K562 treated with DMSO at 1 percent for 24 hours (cell line): ENCODE measurements around the gene MLF2. TPM values are rescaled to one million over a fixed set of nuclear protein-coding genes. Genes with fewer than 3 reads are reported as not detected.

ENCODE experiments used
- total RNA-seq: library from RNA; unstranded; fragments of 300-600 nt; gene quantifications from 2 replicates; pipeline ENCODE4 v1.2.3, GENCODE V29; 2022; ENCODE audit warnings: low read depth; ENCODE audit not compliant: insufficient read depth

Gene MLF2
- total RNA-seq, result 177 and 185 TPM in 2 replicates

GRCh38 chr12:6752921-6753771, at the start of gene MLF2:
Gene MLF2 (minus strand): TSS chr12:6753141. CDS start chr12:6752334, 807 bp downstream.

DNA sequence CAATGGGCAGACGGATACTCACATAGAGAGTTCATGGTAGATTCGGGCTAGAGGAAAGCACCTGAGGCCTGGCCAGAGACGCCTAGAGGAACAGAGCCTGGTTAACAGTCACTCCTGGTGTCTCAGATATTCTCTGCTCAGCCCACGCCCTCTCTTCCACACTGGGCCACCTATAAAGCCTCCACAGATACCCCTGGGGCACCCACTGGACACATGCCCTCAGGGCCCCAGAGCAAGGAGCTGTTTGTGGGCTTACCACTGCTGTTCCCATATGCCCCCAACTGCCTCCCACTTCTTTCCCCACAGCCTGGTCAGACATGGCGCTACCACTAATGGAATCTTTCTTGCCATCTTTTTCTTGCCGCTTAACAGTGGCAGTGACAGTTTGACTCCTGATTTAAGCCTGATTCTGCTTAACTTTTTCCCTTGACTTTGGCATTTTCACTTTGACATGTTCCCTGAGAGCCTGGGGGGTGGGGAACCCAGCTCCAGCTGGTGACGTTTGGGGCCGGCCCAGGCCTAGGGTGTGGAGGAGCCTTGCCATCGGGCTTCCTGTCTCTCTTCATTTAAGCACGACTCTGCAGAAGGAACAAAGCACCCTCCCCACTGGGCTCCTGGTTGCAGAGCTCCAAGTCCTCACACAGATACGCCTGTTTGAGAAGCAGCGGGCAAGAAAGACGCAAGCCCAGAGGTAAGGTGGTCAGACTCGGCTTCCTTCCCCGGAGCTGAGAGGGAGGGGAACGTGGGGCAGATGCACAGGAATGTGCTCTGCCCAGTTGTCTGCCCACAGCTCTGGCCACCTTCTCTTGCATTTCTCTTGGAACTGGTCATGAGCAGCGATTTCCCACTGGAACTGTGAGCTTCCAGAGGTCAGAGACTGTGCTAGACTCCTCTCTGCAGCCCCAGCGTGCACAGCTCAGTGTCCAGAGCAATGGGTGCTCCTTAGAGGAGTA, 36.3 kb upstream of the MLF2 start, which contains the start of gene CD4:
Gene CD4 (plus strand): TSS at position 557 of the 953 bp plus-strand sequence. CDS start 10,611 bp downstream, outside the sequence.

GRCh38 chr12:6772331-6772695, 19.4 kb upstream of the MLF2 start, which contains the start of gene LAG3:
Gene LAG3 (plus strand): TSS chr12:6772520. CDS start chr12:6772853, 333 bp downstream.

GRCh38 chr12:6765634-6766581, 13.0 kb upstream of the MLF2 start, which contains the start of gene PTMS:
Gene PTMS (plus strand): TSS chr12:6766363. CDS start chr12:6766706, 343 bp downstream.

GRCh38 chr12:6723607-6724408, 29.1 kb downstream of the MLF2 start, which contains the start of gene COPS7A:
Gene COPS7A (plus strand): TSS chr12:6724046. CDS start chr12:6724657, 611 bp downstream.

DNA sequence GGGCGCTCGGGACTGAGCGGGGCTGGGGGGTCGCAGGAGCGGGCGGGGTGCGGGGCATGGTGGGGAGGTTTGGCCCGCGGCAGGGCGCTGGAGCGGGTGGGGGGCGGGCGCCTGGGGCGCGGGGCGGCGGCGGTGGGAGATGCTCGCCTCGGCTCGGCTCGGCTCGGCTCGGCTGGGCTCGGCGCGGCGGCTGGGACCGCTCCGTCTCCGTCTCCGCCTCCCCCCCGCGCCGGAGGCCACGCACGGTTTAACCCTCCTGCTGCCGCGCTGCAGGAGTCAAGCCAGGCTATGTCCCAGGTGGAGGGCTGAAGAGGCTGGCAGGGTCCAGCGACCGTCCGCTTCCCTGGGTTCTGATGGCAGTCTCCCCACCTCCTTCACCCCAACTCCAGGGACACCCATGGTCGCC, 52.3 kb downstream of the MLF2 start, which contains the start of gene PIANP:
Gene PIANP (minus strand): TSS at position 170 of the 406 bp plus-strand sequence. CDS start 2,754 bp downstream, outside the sequence.

Other genes starting within 250 kb of the MLF2 start
- gene GAPDH, start 218.6 kb downstream of the MLF2 start, total RNA-seq, result 2,559 and 2,719 TPM in 2 replicates
- gene IFFO1, start 197.1 kb downstream of the MLF2 start, total RNA-seq, result 0.38 TPM in 1 of 2 replicates, not detected in the other
- gene NOP2, start 184.8 kb downstream of the MLF2 start, total RNA-seq, result 23.7 and 26.5 TPM in 2 replicates
- 272 and 284 TPM in 2 replicates for gene CHD4, start 145.8 kb downstream of the MLF2 start, total RNA-seq
- gene LPAR5, start 117.2 kb downstream of the MLF2 start, total RNA-seq, result 10.7 and 10.8 TPM in 2 replicates
- gene ACRBP, start 105.7 kb downstream of the MLF2 start, total RNA-seq, result 0.88 and 4.2 TPM in 2 replicates
- gene ING4, start 90.0 kb downstream of the MLF2 start, total RNA-seq, result 29.9 and 30.0 TPM in 2 replicates
- gene ZNF384, start 63.8 kb downstream of the MLF2 start, total RNA-seq, result 31.4 and 35.4 TPM in 2 replicates
- gene PIANP, start 52.3 kb downstream of the MLF2 start, total RNA-seq, result 0.10 TPM in 1 of 2 replicates, not detected in the other
- 35.9 and 39.5 TPM in 2 replicates for gene COPS7A, start 29.1 kb downstream of the MLF2 start, total RNA-seq
- 448 and 520 TPM in 2 replicates for gene PTMS, start 13.2 kb upstream of the MLF2 start, total RNA-seq
- 0.81 and 1.1 TPM in 2 replicates for gene LAG3, start 19.4 kb upstream of the MLF2 start, total RNA-seq
- 0.10 TPM in 1 of 2 replicates, not detected in the other for gene CD4, start 36.4 kb upstream of the MLF2 start, total RNA-seq
- 3.4 and 5.0 TPM in 2 replicates for gene GPR162, start 68.7 kb upstream of the MLF2 start, total RNA-seq
- 16.1 and 17.8 TPM in 2 replicates for gene P3H3, start 75.3 kb upstream of the MLF2 start, total RNA-seq
- gene GNB3, start 87.8 kb upstream of the MLF2 start, total RNA-seq, result 1.3 and 1.7 TPM in 2 replicates
- 26.4 and 26.9 TPM in 2 replicates for gene CDCA3, start 98.1 kb upstream of the MLF2 start, total RNA-seq
- 73.2 and 74.7 TPM in 2 replicates for gene USP5, start 99.0 kb upstream of the MLF2 start, total RNA-seq
- 522 and 527 TPM in 2 replicates for gene TPI1, start 114.4 kb upstream of the MLF2 start, total RNA-seq
- 8.9 and 12.1 TPM in 2 replicates for gene SPSB2, start 120.2 kb upstream of the MLF2 start, total RNA-seq
- gene LRRC23, start 151.7 kb upstream of the MLF2 start, total RNA-seq, result 7.1 and 9.8 TPM in 2 replicates
- 36.4 and 37.6 TPM in 2 replicates for gene ENO2, start 161.4 kb upstream of the MLF2 start, total RNA-seq
- gene ATN1, start 174.8 kb upstream of the MLF2 start, total RNA-seq, result 46.0 and 52.1 TPM in 2 replicates
- gene RNU7-1, start 190.7 kb upstream of the MLF2 start, total RNA-seq, result not detected in 2 replicates
- 433 and 493 TPM in 2 replicates for gene C12orf57, start 190.9 kb upstream of the MLF2 start, total RNA-seq
- 14.6 and 18.9 TPM in 2 replicates for gene PTPN6, start 198.2 kb upstream of the MLF2 start, total RNA-seq
- 260 and 269 TPM in 2 replicates for gene PHB2, start 217.5 kb upstream of the MLF2 start, total RNA-seq
- 17.6 and 18.3 TPM in 2 replicates for gene EMG1, start 217.8 kb upstream of the MLF2 start, total RNA-seq